HG02973 (cell line): ENCODE data around the gene GNB5.
"Not testable (repeated sequence)": the region's sequence is repeated elsewhere in the genome, so short reads cannot be mapped to it uniquely, and the experiment has no call there.

Experiments
- ATAC-seq: cut with Tn5 transposase; IDR thresholded peaks from one replicate; pipeline ENCODE4 v1.9.1; 2021; ENCODE audit warnings: moderate library complexity; ENCODE audit not compliant: unreplicated experiment

The GNB5 gene

DNA sequence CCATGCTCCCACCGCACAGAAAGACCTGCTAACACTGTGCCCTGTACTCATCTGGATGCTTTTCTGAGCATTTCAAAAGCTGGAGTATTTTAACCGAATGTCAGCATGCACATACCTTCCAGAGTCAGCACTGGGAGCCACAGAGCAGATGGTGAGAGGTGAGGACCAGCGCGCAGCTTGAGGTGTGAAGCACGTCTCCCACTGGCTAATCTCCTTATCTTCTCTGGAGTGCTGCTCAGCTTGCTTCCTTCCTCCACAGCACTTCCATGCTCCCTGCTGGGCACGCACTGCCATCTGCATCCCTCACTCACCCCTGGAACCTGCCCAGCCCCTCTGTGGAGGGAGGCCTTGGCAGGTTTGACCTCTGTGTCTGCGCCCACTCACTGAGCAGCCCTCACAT, at the start of gene GNB5:
Gene GNB5 (minus strand): TSS at position 186 of the 400 bp plus-strand sequence. CDS start 6,716 bp downstream, outside the sequence.
- ATAC-seq, result no peak

DNA sequence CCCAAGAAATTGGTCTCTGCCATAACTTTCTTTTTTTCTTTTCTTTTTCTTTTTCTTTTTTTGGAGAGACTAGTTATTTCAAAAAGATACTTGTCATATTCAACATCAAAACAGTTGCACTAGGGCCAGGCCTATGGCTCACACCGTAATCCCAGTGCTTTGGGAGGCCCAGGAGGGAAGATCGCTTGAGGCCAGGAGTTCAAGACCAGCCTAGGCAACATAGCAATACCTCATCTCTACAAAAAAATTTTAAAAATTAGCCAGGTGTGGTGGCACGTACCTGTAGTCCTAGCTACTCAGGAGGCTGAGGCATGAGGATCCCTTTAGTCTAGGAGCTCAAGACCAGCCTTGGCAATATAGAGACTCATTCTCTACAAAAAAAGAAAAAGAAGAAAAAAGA, 49.0 kb upstream of the GNB5 start:
- no peak for ATAC-seq

- ATAC-seq, result not testable (repeated sequence)
These were observed 47.9 kb upstream of the GNB5 start for GRCh38 chr15:52238989-52239525.

DNA sequence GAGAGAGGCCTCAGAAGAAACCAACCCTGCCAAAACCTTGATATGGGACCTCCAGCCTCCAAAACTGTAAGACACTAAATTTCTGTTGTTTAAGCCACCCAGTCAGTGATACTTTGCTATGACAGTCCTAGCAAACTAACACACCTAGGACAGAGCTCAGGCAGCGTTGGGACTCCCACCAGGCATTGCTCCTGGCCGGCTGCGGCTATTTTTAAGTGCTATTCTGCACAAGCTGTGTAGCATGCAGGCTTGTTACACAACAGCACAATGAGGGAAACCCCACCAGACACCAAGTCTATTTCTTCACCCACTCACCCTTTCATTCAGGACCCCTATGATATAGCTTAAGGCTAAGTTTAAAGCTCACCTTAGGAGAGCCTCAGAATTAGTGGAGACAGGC, 47.0 kb upstream of the GNB5 start:
- ATAC-seq, result no peak

DNA sequence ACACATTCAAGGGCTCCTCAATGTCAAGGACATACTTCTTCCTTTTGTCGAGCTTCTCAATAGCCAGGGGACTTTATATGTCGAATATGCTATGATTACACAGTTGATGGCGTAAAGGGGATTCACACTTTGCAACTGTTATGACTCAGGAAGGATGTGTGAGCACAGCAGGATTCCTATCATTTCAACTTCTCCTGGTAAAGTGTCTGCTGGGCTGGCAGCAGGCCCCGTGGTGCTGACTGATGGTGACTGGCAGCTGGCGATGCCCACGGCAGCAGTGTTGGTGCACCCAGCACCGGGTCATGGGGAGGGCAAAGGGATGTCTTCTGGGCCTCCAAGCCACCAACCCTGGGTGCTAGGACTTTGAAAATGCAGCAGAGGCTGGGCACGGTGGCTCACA, 44.8 kb upstream of the GNB5 start:
- no peak for ATAC-seq

GRCh38 chr15:52234596-52235541, 43.7 kb upstream of the GNB5 start:
- no peak for ATAC-seq

DNA sequence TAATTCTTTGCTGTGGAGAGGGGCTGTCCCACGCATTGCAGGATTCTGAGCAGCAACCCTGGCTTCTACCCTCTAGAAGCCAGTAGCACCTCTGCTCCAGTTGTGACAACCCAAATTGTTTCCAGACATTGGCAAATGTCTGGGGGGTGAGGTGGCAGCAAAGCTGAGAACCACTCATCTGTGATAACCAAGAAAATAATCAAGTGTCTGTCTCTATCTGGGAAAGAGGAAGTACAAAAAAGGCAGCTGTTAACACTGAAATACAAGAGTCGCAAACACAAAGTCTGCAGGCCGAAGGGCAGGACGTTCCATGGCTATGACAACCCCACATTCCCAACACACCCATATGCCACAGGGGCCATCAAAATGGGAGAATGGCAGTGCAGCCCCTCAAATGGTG, 42.2 kb upstream of the GNB5 start:
- peak; percentile 34 for ATAC-seq

GRCh38 chr15:52232327-52232726, 41.1 kb upstream of the GNB5 start:
- peak; percentile 71 for ATAC-seq

DNA sequence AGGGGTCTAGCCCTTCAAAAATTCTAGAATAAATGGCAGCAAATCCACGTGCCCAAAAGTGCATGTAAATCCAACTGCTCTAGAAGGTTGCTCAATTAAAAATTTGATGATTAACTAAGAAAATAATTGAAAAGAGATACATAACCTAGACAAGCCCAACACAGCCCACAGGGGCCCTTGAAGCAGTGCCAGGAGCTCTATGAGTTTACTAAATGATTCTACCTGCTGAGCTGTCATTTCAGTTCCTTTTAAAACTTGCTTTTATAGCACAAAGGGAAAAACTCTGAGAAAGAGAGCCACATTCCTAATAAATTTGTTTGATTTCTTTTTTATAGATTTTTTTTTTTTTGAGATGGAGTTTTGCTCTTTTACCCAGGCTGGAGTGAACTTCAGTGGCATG, 38.9 kb upstream of the GNB5 start:
- no peak for ATAC-seq

DNA sequence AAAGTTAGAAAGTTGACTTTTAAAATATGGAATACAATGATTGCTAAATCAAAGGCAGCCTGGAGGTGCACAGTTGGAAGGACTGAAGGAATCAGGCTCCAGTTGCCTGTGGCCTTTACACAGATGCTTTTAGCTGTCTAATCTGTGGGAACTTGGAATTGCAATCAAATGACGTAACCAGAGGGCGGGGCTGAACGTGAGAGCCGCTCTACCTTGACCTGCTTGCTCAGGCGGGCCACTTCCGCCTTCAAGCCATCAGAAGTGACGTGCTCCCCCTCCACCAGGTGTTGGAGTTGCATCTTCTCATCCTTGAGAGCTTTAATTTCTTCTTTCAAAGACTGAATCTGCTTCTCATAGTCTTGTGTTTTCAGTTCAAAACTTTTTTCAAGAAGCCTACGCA, 37.7 kb upstream of the GNB5 start:
- peak; percentile 37 for ATAC-seq

DNA sequence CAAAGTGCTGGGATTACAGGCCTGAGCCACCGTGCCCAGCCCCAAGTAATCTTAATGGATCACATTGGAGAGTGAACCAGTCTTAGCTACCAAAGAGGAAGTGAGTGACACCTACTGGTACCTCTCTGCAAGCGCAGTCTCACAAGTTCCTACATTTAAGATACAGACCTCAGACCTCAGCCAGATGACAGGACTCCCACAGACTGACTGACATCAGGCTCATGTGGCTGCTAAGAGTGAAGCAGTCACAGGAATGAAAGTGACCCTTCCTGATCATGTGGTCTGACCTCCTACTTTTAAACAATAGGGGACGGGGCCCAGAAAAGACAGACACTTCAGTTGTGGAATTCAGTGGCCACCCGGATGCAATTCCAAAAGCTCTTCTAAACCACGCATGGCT, 36.3 kb upstream of the GNB5 start:
- peak; percentile 73 for ATAC-seq

- no peak for ATAC-seq
These were observed 34.0 kb upstream of the GNB5 start for GRCh38 chr15:52225230-52225629.

DNA sequence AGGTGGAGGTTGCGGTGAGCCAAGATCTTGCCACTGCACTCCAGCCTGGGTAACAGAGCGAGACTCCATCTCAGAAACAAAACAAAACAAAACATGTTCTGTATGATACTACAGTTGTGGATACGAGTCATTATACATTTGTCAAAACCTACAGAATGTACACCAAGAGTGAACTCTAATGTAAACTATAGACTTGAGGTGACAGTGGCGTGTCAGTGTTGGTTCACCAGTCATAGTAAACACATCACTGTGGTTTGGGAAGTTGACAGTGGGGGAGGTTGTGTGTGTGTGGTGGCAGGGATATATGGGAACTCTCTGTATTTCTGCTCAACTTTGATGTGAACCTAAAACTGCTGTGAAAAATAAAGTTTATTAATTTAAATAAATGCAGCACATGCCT, 33.0 kb upstream of the GNB5 start:
- ATAC-seq, result no peak

GRCh38 chr15:52221730-52222129, 30.5 kb upstream of the GNB5 start:
- peak; percentile 65 for ATAC-seq

GRCh38 chr15:52220937-52221660, 29.9 kb upstream of the GNB5 start:
- ATAC-seq, result peak; percentile 44

GRCh38 chr15:52220251-52220650, 29.1 kb upstream of the GNB5 start:
- no peak for ATAC-seq

GRCh38 chr15:52218816-52219215, 27.6 kb upstream of the GNB5 start:
- ATAC-seq, result no peak

GRCh38 chr15:52218371-52218770, 27.2 kb upstream of the GNB5 start:
- no peak for ATAC-seq

- ATAC-seq, result no peak
These were observed 26.0 kb upstream of the GNB5 start for GRCh38 chr15:52217186-52217585.

DNA sequence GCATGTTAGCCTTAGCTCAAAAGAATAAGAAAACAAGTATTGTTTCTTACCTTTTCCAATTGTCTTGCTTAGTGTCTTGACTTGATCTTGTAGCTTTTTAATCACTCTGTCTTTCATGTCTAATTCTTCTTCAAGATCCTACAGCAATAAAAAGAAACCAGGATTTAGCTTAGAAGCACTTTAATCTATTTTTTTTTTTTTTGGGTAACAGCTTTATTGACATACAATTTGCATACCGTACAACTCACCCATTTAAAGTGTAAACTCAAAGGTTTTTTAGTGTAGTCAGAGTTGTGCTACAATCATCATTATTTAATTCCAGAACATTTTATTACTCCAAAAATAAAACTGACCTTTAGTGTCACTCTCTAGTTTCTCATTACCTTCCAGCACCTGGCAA, 23.4 kb upstream of the GNB5 start:
- ATAC-seq, result no peak

GRCh38 chr15:52213206-52213605, 22.0 kb upstream of the GNB5 start:
- no peak for ATAC-seq
